NCI-H1930 (cell line): ENCODE results near the gene FLT1.

Source experiments
- DNase-seq, 2 experiments: peaks; one replicate each; lab custom pipeline; 2025; lab: John Stamatoyannopoulos, UW

FLT1 gene

DNA sequence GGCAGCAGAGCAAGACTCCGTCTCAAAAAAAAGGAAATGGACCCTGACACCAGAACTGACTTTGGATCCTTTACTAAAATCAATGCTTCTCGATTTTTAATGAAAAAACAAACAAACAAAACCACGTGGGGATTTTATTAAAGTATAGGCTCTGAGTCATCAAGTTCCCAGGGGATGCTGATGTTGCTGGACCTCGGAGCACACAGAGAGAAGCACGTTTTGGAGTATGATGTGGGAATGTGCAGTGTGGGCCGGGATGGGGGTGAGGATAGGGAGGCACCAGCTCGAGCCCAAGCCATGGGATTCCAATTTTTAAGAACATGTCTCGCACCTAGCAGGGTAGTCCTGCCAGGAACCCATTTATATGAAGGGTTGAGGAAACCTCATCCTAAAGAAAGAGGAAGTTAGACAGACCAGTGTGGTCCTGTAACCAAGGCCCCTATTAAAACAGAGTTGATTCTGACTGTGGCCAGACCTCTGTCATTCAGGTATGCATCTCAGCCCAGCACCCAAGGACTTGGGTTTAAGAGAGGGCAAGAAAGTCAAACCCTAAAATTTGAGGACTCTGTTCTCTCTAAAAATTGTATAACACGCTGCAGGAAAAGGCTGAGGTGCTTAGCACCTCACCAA lies 6.4 kb downstream of the FLT1 start:
- DNase-seq: no peak

DNA sequence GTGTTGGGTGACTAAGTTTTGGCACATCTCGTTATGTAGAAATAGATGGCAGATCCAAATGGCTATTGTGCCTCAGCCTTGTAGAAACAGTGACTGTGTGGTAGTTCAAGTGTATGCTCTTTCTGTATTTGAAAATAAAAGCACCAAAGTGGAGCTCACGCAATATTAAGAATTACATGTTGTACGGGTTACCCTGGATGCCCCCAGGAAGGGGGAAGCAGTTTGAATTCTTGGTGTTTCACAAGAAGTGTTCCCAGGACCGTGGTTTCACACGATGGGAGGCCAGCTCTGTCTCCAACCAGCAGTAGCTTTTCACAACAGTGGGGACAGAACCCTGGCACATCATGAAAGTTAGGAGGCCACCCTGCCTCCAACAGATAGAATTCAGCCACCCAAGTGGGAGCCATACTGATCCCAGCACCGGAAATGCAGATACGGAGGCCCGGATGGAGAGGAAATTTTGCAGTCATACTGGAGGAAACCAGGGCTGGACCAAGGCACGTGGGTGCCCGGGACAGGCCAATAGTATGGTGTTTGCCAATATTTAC lies 8.9 kb downstream of the FLT1 start:
- DNase-seq: no peak

DNA sequence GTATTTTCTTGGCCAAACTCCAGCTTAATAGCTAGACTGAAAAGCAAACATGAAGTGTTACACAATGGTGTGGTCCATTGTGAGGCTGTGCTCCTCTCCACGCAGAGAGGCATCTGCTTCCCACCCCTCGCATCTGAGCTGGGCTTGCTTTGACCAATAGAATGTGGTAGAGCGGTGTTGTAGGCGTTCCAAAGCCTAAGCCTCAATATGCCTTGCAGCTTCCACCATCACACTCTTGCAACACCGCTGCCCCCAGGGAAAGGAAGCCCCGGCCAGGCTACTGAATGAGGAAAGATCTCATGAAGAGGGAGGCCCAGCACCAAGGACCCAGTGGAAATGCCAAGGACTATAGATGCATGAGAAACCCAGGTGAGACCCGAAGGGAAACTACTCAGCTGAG lies 9.4 kb downstream of the FLT1 start:
- DNase-seq: no peak

DNA sequence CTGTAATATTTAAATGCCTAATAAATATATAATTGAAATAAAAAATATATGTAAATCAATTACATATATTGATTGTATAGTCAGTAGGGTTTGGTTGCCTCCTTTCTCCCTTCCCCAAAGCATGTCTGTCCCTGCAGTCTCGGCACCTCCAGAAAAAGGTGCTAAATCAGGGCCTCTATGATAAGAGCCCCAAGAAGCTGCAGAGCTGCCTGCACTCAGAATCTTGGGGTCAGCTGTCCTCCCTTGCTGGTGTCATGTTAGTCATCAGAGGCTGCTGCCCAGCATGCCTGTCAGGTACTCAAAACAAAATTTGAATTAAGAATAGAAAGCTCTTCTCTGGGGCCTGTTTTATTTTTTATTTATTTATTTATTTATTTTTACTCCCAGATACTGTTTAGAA lies 9.8 kb downstream of the FLT1 start:
- no peak for DNase-seq

DNA sequence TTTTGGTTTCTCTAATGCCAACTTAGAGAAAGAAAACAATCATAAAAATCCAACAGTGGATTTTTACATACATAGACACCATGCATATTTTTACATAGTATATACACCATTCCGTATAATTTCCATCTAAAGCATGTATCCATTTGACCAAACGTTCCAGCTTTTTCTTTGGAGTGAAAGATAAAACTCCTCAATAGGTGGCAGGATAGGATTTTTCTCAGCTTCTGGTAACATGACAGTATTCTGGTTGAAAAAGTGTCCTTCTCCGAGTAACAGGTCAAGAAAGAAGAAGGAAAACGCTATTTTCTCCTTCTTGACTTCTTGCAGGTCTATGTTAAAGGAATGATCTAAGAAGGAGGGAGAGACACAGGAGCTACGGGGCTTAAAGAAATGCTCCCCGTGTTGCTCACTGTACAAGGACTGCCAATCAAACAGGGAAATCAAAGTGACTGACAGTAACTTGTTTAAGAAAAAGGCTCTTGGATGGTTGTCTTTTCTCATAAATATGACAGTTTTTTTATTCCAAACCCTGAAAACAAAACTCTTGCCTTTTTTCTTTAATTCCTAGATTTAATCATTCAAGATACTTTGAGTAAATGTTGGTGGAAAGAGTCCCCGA lies 11.5 kb downstream of the FLT1 start:
- DNase-seq: no peak

DNA sequence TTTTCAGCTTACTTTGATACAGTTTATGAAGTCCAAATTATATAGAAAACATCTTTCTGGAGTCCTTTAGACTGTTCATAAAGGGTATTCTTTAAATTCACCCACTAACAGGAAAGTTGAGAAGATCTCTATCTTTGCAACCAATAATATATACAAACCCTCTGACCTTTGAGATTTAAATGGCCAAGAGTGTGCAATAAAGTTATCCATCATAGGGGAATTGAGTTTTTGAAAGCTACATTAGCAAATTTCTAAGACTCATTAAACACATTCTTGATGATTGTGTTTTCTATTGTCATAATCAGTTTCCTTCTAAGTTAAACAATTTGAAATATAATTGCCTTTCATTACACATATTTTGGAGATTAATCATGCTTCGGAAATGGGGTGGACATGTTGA lies 15.9 kb downstream of the FLT1 start:
- no peak for DNase-seq

DNA sequence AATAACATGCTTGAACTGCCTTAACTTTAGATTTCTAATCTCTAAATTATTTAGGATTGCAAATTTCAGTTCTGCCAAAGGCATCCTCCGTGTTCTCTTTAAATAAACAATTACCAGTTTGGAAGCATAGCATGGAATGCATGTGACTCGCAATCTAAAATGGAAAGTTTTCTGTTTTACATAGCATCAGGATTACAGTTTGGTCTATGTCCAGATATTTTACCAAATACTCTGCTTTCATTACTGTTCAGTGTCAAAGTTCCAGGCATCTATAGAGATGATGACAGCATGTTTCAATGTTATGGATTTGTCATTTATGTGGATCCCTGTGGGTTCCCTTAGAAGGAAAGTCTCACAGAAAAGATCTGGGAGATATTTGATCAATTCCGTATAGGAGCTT lies 16.8 kb downstream of the FLT1 start:
- DNase-seq: no peak

DNA sequence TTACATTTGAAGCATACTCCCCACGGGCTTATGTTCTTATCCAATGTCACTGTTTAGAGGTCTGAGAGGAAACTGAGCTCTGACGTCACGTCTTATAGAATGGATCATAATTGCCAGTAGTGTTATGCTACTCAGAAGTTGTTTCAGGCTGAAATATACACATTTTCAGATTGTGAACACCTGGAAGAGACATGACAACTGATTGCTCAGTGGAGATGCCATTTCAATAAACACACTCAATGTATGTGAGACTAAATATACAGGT lies 17.3 kb downstream of the FLT1 start:
- DNase-seq: no peak

DNA sequence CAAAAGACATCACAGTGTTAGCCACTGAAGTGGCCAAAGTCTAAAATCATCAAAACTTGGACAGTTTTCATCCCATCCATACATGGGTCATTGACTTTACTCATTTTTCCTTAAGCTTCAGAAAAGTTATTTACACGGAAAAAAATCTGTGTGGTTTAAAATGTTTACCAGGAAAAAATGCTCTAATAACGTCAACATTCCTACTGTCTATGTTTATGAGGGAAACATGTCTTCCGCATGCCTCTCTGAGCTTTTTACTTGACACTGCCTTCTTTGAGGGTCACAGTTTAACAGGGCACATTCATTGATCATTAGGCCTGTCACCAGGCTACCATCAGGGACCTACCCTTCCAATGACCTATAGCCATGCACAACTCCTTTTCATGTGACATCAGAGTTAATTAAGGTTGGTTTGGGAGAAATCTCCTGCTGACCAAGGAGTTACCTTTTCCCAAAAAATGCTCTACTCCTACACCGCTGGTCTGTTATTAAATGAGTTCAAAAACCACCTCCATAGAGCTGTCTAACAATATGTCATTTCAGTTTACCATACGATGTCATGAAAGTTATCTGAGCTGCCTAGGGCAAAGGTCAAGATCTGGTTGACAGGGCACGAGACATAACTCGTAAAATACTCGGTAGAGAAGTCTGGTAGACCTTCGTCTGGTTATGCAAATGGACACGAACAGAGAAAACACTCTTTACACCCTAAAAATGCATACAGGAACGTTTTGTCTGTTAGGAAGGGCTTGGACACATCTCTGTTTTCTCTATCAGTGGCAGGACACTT lies 17.8 kb downstream of the FLT1 start:
- DNase-seq: no peak

DNA sequence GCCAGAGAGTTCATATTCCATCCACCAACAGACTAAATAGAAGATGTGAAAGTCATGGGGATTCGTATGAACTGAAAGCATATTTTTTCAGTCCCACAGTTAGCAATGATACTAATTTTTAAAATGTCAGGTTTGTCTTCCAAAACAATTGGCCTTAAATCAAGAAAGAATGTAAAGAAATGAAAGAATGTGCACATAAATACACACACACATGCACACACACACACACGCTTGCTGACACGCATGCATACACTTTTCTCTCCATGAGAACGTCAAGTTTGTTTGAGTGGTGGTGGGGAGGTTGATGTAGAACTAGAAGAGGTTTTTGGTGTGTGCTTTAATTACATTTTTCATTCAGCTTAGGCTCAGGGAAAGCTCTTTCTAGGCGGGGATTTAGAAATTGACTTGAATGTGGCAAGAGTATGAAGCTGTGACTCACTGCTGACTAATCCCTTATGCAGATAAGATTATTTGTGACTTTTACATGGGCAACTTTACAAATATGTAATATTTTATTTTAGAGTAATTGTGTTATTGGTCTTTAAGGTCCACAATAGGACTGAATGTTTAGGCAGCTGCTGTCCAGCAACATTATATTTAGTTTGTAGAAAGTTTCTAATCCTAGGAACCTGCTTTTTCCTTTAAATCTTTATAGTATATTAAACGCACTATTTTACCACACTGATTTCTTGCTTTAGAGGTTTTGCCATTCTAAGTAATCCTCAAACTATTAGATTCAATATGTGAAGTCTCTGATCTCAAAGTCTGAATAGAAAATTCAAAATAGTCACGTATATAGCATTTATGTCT lies 18.8 kb downstream of the FLT1 start:
- DNase-seq: no peak

DNA sequence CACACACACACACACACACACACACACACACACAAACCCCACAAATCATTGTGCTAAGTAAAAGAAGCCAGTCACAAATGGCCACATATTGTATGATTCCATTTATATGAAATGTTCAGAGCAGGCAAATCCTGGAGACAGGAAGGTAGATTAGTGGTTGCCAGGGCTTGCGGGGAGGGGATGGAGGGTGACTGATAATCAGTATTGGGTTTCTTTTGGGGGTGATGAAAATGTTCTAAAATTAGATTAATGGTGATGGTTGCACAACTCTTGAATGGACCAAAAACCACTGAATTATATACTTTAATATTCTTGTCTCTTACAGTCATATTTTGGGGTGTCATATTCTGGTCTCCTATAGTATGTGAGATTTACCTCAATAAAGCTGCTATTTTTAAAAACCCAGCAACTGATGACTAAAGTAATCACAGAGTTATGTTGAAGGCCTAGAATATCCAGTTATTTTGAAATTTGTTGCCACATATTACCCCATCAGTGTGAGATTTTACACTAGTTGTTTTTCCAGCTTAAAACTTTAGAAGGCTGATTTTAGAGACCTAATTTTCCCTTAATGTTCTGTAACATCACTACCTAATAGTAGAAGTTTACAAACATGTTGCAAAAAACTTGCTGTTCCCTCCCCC lies 20.3 kb downstream of the FLT1 start:
- DNase-seq: no peak

DNA sequence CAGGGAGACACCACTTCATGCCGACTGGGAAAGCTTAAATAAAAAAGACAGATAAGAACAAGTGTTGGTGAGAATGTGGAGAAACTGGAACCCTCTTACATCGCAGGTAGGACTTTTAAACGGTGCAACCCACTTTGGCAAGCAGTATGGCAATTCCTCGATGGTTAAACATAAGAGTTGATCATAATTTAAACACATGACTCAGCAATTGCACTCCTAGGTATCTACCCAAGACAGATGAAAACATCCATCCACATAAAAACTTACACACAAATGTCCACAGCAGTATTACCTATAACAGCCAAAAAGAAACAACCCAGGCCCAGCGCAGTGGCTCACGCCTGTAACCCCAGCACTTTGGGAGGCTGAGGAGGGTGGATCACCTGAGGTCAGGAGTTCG lies 21.9 kb downstream of the FLT1 start:
- DNase-seq: no peak

DNA sequence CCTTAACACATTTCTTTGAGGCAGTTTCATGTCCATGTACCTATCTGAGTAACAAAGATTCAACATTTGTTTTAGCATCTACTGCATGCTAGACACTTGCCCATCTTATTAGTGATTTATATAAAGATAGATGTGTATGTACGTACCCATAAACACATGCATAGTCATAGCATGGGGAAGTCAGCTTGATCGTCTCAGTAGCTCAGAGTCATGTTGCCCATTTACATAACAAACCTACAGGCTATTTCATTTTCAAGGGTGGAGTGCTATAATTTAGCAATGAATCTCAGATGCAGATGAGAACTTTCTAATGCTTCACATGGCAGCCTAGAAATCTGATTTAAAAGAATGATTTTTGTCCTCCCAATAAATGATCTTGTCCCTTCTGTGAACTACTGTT lies 23.5 kb downstream of the FLT1 start:
- DNase-seq: no peak

DNA sequence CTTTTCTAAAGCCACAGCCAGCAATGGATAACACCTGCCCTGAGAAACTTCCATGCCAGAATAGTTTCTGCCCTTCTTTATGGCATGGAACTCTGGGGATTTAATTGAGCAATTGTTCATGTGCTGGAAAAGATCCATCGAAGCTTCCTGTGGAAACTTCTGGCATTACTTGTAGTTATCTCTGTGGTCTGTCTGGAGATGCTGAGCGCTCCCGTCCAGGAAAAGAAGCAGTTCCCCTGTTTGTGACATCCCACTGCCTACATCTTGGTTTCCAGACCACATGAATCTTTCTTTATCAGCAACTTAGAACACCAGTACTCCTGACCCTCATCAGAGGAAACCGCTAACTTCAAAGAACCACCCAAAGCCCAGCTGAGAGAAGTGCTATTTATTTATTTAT lies 24.6 kb downstream of the FLT1 start:
- DNase-seq: no peak

DNA sequence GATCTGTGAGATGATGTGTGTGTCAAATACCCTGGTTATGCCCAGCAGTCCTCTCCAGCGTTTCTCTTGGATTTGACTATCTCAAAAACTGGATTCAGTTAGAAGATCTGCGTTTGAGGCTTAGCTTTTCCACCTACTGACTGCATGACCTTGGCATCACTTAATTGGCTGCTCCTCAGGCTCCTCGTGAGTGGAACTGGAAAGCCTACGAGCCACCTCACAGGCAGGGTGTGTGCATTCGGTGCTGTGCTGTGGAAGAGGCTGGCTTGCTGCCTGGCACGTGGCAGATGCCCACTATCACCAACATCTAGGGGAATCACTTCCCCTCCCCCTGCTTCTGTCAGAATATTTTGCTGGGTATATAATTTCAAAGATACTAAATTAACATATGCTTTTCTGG lies 25.6 kb downstream of the FLT1 start:
- no peak for DNase-seq

DNA sequence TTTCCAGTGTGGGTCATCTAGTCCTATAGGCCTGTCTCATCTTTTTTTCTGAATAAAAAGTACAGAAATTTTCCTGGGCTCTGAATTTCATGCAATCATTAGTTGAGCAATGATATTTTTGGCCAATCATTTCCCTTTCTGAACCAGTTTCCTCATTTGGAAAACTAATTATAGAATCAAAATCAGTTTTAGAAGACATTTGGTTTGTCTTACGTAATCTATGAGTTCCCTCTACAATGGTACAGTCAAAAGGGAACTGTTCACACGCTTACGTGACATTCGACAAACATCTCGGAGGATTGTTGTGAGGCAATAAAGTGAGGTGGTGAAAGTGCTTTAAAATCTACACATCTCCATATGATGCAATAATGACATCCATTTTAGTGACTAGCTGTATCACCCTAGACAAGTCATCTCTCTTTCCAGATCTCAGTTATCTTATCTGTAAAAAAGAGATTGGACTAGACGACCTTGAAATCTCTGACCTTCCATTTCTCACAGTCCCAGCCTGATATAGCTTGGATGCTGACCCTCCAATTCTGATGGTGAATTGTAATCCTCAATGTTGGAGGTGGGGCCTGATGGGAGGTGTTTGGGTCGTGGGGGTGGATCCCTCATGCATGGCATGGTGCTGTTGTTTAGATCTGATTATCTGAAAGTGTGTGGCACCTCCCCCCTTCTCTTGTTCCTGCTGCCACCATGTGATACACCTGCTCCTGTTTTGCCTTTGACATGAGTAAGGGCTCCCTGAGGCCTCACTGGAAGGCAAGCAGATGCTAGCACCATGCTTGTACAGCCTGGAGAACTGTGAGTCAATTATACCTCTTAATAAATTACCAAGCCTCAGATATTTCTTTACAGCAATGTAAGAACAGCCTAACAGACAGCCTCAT lies 26.7 kb downstream of the FLT1 start:
- no peak for DNase-seq

DNA sequence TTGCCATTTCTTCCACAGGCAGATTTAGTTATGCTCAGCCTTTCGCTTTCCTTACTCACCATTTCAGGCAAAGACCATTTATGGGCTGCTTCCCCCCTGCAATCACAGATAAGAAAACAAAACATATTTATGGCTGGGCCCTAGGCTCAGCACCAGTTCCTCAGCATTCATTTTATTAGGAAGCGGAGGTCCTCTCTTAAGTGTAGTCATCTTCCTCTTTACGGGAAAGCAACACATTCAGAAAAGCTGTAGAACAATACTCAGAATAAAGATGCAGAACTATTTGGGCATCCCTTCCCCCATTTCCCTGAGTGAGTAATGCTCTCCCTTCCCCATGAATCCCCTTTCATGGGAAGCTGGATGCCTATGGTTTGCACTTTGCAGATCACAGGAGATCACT lies 27.9 kb downstream of the FLT1 start:
- no peak for DNase-seq

DNA sequence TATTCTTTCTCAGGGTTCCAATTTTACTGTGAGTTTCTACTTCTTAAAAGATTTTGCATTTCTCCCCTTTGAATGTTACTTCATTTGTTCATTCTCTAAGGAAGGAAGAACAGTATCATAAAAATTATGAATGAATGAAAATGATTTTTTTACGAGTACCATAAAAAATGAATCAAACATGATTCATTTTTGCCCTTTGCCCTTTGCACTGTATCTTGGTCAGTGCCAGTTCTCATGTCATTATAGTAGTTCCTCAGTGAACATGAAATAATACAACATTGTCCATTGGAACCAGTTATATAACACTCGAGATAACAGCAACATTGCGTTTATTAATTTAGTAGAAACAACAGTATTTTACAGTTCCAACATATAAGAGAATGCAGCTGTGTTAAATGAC lies 28.8 kb downstream of the FLT1 start:
- DNase-seq: no peak

DNA sequence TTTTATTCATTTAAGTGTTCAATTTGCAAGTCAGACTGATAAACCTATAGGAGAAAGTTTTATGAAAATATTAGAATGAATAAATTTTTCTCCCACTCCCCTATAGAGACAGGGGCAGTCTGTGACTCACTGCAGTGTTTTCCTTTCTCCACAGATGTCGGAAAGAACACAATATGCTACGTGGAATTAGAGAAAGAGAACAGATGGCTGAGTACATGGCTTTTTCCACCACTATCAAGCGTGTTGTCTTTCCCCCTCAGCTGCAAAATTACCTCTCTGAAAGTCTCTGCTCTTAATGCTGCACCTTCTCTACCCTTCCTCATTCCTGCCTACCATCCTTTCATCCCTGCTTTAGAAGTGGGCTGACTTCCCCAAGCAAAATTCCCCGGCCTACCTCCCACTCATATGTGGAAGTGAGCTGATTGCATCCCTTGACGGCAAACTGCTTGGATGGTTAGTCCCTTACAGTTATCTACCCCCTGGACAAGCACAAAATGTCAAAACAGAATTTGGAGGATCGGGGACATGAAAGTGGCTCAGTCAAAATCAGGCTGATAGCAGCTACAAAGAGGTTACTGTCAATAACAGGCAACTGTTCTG lies 30.0 kb downstream of the FLT1 start:
- DNase-seq: no peak

DNA sequence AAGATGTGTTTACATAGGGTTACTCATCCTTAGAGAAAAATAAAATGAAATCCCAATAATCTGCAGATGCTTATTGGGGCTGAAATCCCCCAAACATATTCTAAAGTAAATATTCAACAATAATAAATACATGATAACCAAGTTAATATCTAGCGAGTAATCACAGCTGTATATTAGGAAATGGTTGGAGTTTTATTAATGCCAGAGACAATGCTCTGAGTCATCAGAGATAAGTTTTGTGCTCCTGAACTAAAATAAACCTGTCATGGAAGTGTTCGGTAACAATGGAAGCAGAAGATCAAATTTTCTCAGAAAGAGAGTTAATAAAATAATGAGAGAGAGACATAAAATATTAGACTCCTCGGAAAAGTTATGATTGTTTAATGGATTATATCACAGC lies 31.4 kb downstream of the FLT1 start:
- no peak for DNase-seq

DNA sequence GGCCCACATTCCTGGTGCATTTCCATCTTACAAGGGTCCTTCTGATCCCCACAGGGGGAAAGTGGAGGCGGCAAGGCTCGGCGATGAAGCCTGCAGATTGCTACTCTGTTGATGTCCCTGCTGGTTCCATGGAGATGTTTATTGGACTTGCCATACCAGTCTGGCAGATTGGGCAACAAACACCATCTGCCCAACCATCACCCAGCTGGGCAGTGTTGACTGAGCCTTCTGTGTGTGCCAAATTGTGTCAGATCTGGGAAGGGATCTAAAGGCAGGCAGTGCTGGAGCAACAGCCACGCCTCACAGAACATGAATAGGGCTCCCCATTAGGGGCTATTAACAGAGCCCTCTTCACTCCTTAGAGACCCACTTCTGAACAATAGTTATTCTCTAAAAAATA lies 35.0 kb downstream of the FLT1 start:
- DNase-seq: no peak
